CD14-positive monocyte (primary cell): ENCODE data around the gene SMARCE1. TPM values are rescaled to one million over a fixed set of nuclear protein-coding genes. Genes with fewer than 3 reads are reported as not detected.

Experiments used
- DNase-seq, 3 donors: peaks; one replicate each; pipeline ENCODE4 v3.0.0-alpha.2; 2011 to 2022
- H2AFZ ChIP-seq: 2 replicates; pipeline ENCODE4 v1.6.0; 2012; ENCODE audit warnings: mild to moderate bottlenecking, low read depth, low read length, inconsistent platforms; ENCODE audit not compliant: insufficient read depth, poor library complexity, severe bottlenecking
- H3K27ac ChIP-seq, 2 donors: 1 replicate in 1 of 2; 2 replicates in 1 of 2; pipeline ENCODE4 v1.5.1; 2012 to 2013; ENCODE audit warnings: low read length in 2 of 2, control low read depth in 1 of 2, inconsistent platforms in 1 of 2, low read depth in 1 of 2, mild to moderate bottlenecking in 1 of 2
- H3K27me3 ChIP-seq, 2 donors: one replicate each; pipeline versions ENCODE4 v1.6.0 to v1.6.1; 2011 to 2013; ENCODE audit warnings: low read length in 2 of 2; ENCODE audit not compliant: control insufficient read depth in 2 of 2, insufficient read depth in 2 of 2
- H3K36me3 ChIP-seq, 2 donors: replicated peaks in 1 of 2; 1 replicate in 1 of 2; 2 replicates in 1 of 2; pipeline versions ENCODE4 v1.5.1 to v1.6.1; 2012 to 2013; ENCODE audit warnings: low read length in 2 of 2, control low read depth in 1 of 2, inconsistent platforms in 1 of 2, mild to moderate bottlenecking in 1 of 2; ENCODE audit not compliant: insufficient read depth in 2 of 2, control insufficient read depth in 1 of 2
- H3K4me1 ChIP-seq, 2 donors: 1 replicate in 1 of 2; 2 replicates in 1 of 2; pipeline versions ENCODE4 v1.5.1 to v1.6.1; 2012 to 2013; ENCODE audit warnings: low read length in 2 of 2, control low read depth in 1 of 2, inconsistent platforms in 1 of 2, mild to moderate bottlenecking in 1 of 2, moderate library complexity in 1 of 2; ENCODE audit not compliant: insufficient read depth in 2 of 2, control insufficient read depth in 1 of 2
- H3K4me2 ChIP-seq: replicated peaks from 2 replicates; pipeline ENCODE3; 2012; ENCODE audit warnings: low read length, moderate library complexity, mild to moderate bottlenecking; ENCODE audit not compliant: poor library complexity, severe bottlenecking; ENCODE audit errors: extremely low read depth
- H3K4me3 ChIP-seq, 3 experiments: fragments of 200-600 bp in 1 of 3; sonication (generic) in 1 of 3; replicated peaks in 1 of 3; 1 replicate in 2 of 3; 2 replicates in 1 of 3; pipeline ENCODE4 v1.5.1; 2011 to 2013; ENCODE audit warnings: low read length in 3 of 3, mild to moderate bottlenecking in 3 of 3, control low read depth in 2 of 3, low read depth in 2 of 3, inconsistent platforms in 1 of 3, moderate library complexity in 1 of 3
- H3K79me2 ChIP-seq: 2 replicates; pipeline ENCODE4 v1.6.0; 2012; ENCODE audit warnings: mild to moderate bottlenecking, control low read depth, inconsistent platforms, low read length, moderate library complexity; ENCODE audit not compliant: insufficient read depth
- H3K9ac ChIP-seq: 2 replicates; pipeline ENCODE4 v1.6.0; 2017; ENCODE audit warnings: low read length, mild to moderate bottlenecking; ENCODE audit not compliant: insufficient read depth, poor library complexity, severe bottlenecking
- H3K9me3 ChIP-seq, 2 donors: replicated peaks in 1 of 2; 1 replicate in 1 of 2; 2 replicates in 1 of 2; pipeline versions ENCODE4 v1.5.1 to v1.6.1; 2012 to 2013; ENCODE audit warnings: low read length in 2 of 2, control low read depth in 1 of 2; ENCODE audit not compliant: control insufficient read depth in 1 of 2, insufficient read depth in 1 of 2
- H4K20me1 ChIP-seq: 2 replicates; pipeline ENCODE4 v1.6.0; 2012; ENCODE audit warnings: mild to moderate bottlenecking, low read length, control low read depth, moderate library complexity; ENCODE audit not compliant: insufficient read depth
- H3K27ac Mint-ChIP-seq, 7 donors: one replicate each; pipeline ENCODE4 v1.8.0; 2020; ENCODE audit warnings: mild to moderate bottlenecking in 7 of 7, mixed read lengths in 7 of 7, moderate library complexity in 6 of 7, inconsistent platforms in 2 of 7
- H3K27me3 Mint-ChIP-seq, 3 donors: one replicate each; pipeline ENCODE4 v1.8.0; 2021 to 2022; ENCODE audit warnings: low read depth in 3 of 3, mild to moderate bottlenecking in 3 of 3, mixed read lengths in 3 of 3, moderate library complexity in 3 of 3, inconsistent platforms in 1 of 3
- H3K36me3 Mint-ChIP-seq, 2 donors: one replicate each; pipeline ENCODE4 v1.8.0; 2020; ENCODE audit warnings: mixed read lengths in 2 of 2, inconsistent platforms in 1 of 2, mild to moderate bottlenecking in 1 of 2
- H3K4me1 Mint-ChIP-seq: one replicate; pipeline ENCODE4 v1.8.0; 2020; ENCODE audit warnings: mild to moderate bottlenecking, mixed read lengths
- H3K4me3 Mint-ChIP-seq, 2 donors: one replicate each; pipeline ENCODE4 v1.8.0; 2020; ENCODE audit warnings: mild to moderate bottlenecking in 2 of 2, mixed read lengths in 2 of 2, moderate library complexity in 1 of 2
- H3K9me3 Mint-ChIP-seq, 7 donors: one replicate each; pipeline ENCODE4 v1.8.0; 2020 to 2022; ENCODE audit warnings: mixed read lengths in 7 of 7, mild to moderate bottlenecking in 6 of 7, moderate library complexity in 6 of 7, inconsistent platforms in 2 of 7
- WGBS: methylation state at CpG from one replicate; pipeline ENCODE4 v1.1.5; 2013; ENCODE audit warnings: missing lambda C conversion rate; ENCODE audit not compliant: insufficient coverage; 5-methylcytosine and 5-hydroxymethylcytosine counted together
- intact Hi-C, 2 donors: fragments of 100-400 bp; cut with micrococcal nuclease; formaldehyde crosslinking; loops; one replicate each; pipeline versions ENCODE4 v1.15.0 to v1.15.1; 2023
- polyA plus RNA-seq, 3 donors: library from polyadenylated mRNA; depleted of rRNA in 1 of 3; unstranded in 2 of 3; stranded (reverse) in 1 of 3; fragments of 300-500 nt in 2 of 3; fragments of >200 nt in 1 of 3; fragmentation: Illumina TruSeq in 2 of 3; gene quantifications; 1 replicate in 2 of 3; 2 replicates in 1 of 3; pipeline ENCODE4 v1.2.3, GENCODE V29; 2012 to 2021
- TF ChIP-seq, protein P1 (sequence below): fragments of 200-600 bp; IDR thresholded peaks from one replicate; pipeline ENCODE4 v1.8.0; 2022; ENCODE audit warnings: antibody characterized with exemption, mild to moderate bottlenecking

Gene SMARCE1
- polyA plus RNA-seq, 3 donors, result 18.6 to 127 (median 119) TPM

DNA sequence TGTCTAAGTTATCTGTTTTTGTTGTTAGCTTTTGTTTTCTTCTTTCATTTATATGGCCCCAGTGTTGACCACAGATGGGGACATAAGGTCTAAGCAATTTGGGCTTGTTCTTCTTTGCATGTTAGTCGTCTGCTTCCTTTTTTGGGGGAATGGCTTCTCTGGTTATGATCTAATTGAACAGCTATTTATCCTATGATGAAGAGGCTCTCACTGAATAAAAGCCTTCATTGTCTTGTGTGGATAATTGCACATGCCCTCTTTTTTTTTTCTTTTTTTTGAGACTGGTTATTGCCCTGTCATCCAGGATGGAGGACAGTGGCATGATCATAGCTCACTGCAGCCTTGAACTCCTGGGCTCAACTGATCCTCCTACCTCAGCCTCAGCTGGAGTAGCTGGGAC lies 13.7 kb downstream of the SMARCE1 start:
- no peaks in the 10 kb centered on the region for H3K9me3 Mint-ChIP-seq
- DNase-seq, result no peak
- H3K9me3 ChIP-seq, result no peaks in the 10 kb centered on the region
- no CpG with 5 or more reads among the region's 1 CpG for WGBS
- peaks cover 16% of the 10 kb centered on the region for H4K20me1 ChIP-seq
- H3K27ac ChIP-seq, result no peak overlapping the region
- peaks cover 12% of the 10 kb centered on the region for H3K79me2 ChIP-seq
- TF ChIP-seq, protein P1, sequence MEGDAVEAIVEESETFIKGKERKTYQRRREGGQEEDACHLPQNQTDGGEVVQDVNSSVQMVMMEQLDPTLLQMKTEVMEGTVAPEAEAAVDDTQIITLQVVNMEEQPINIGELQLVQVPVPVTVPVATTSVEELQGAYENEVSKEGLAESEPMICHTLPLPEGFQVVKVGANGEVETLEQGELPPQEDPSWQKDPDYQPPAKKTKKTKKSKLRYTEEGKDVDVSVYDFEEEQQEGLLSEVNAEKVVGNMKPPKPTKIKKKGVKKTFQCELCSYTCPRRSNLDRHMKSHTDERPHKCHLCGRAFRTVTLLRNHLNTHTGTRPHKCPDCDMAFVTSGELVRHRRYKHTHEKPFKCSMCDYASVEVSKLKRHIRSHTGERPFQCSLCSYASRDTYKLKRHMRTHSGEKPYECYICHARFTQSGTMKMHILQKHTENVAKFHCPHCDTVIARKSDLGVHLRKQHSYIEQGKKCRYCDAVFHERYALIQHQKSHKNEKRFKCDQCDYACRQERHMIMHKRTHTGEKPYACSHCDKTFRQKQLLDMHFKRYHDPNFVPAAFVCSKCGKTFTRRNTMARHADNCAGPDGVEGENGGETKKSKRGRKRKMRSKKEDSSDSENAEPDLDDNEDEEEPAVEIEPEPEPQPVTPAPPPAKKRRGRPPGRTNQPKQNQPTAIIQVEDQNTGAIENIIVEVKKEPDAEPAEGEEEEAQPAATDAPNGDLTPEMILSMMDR, result no peak
- H3K27me3 Mint-ChIP-seq, result peaks cover 0 to 2% (median 0%) of the 10 kb centered on the region in 3 donors
- no peak overlapping the region for H3K4me3 Mint-ChIP-seq
- H3K4me3 ChIP-seq, result no peak overlapping the region
- no peaks in the 10 kb centered on the region for H3K27me3 ChIP-seq
- no peak overlapping the region for H3K4me2 ChIP-seq
- H2AFZ ChIP-seq, result no peak overlapping the region
- peaks cover under 1% of the 10 kb centered on the region for H3K4me1 Mint-ChIP-seq
- H3K9ac ChIP-seq, result no peak overlapping the region
- H3K4me1 ChIP-seq, result no peaks in the 10 kb centered on the region
- intact Hi-C loops, result no loop called here
- peaks cover 92 to 95% of the 10 kb centered on the region in 2 donors for H3K36me3 Mint-ChIP-seq
- no peak overlapping the region for H3K27ac Mint-ChIP-seq
- H3K36me3 ChIP-seq, result peaks cover 96 to 100% of the 10 kb centered on the region in 2 donors

DNA sequence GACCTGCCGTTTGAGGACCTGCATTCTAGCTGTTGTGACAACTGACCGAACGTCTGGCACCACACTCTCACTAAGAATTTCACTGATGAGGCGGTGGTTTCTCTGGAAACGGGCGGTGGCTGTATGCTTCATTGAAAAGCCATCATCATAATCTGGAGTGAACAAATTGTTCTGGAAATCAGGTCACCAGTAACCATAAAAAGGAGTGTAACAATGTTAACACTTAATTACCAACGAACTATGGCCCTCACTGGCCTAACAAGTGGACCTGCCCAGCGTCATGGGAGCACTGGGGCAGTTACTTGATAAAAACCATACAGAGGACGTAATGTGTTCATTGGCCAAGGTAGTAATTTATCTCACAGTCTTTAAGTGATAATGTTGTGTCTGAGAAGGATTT lies 15.4 kb downstream of the SMARCE1 start:
- peaks cover 94 to 97% of the 10 kb centered on the region in 2 donors for H3K36me3 Mint-ChIP-seq
- 100% methylated on average over 4 of the region's 9 CpGs for WGBS

More for the DNA sequence above, 15.4 kb downstream of the SMARCE1 start:
- Histone ChIP-seq H3K27me3 (no peaks in the 10 kb centered on the region), H3K4me1 (no peaks in the 10 kb centered on the region), H3K9me3 (no peaks in the 10 kb centered on the region), H2AFZ (no peak overlapping the region), H3K4me3 (no peak overlapping the region), H3K9ac (no peak overlapping the region), H4K20me1 (peaks cover under 1% of the 10 kb centered on the region), H3K36me3 (peaks cover 95 to 100% of the 10 kb centered on the region in 2 donors), H3K27ac (no peak overlapping the region), H3K79me2 (no peaks in the 10 kb centered on the region), H3K4me2 (no peak overlapping the region)
- no peaks in the 10 kb centered on the region for H3K4me1 Mint-ChIP-seq
- H3K9me3 Mint-ChIP-seq, result no peaks in the 10 kb centered on the region
- TF ChIP-seq, protein P1, result no peak
- no peak overlapping the region for H3K27ac Mint-ChIP-seq
- H3K4me3 Mint-ChIP-seq, result no peak overlapping the region
- H3K27me3 Mint-ChIP-seq, result no peaks in the 10 kb centered on the region
- no peak for DNase-seq
- intact Hi-C loops, result no loop called here
